K562 (cell line): Measurements from ENCODE around the gene SKAP1. TPM values are rescaled to one million over a fixed set of nuclear protein-coding genes. Genes with fewer than 3 reads are reported as not detected.
A peak's percentile ranks its signal among the peaks of the same experiment; 100 is the strongest.

Experiments
- ASH1L ChIP-seq: fragments of 450-650 bp; IDR thresholded peaks from 2 replicates; pipeline ENCODE4 v1.6.1; 2018; ENCODE audit warnings: borderline replicate concordance, mild to moderate bottlenecking, low read depth; ENCODE audit not compliant: partially characterized antibody
- CBFA2T2 ChIP-seq: fragments of 450-650 bp; conservative IDR thresholded peaks from 2 replicates; pipeline ENCODE4 v1.6.1; 2017; ENCODE audit warnings: mild to moderate bottlenecking
- CC2D1A ChIP-seq: fragments of 450-650 bp; IDR thresholded peaks from 2 replicates; pipeline ENCODE4 v1.6.1; 2017; ENCODE audit warnings: mild to moderate bottlenecking
- EGR1 ChIP-seq: fragments of 450-650 bp; conservative IDR thresholded peaks from 2 replicates; pipeline ENCODE4 v1.6.1; 2017; ENCODE audit warnings: mild to moderate bottlenecking
- EP400 ChIP-seq: fragments of 450-650 bp; IDR thresholded peaks from 2 replicates; pipeline ENCODE4 v1.6.1; 2017; ENCODE audit warnings: antibody characterized with exemption, mild to moderate bottlenecking, moderate library complexity
- ETV5 ChIP-seq: sonication (generic); formaldehyde crosslinking; IDR thresholded peaks from 2 replicates; pipeline ENCODE4 v1.4.0; 2020; ENCODE audit warnings: low read depth, mild to moderate bottlenecking, missing genetic modification reagents
- GABPA ChIP-seq: fragments of 200-800 bp; sonication (Bioruptor generic); conservative IDR thresholded peaks from 2 replicates; pipeline ENCODE4 v1.6.1; 2016; ENCODE audit warnings: low read depth, missing genetic modification characterization, missing compliant biosample characterization
- HDAC1 ChIP-seq, 2 experiments: fragments of 450-650 bp; IDR thresholded peaks; 2 replicates each; pipeline ENCODE4 v1.6.1; 2016 to 2017; ENCODE audit warnings: inconsistent platforms in 1 of 2, mild to moderate bottlenecking in 1 of 2, moderate library complexity in 1 of 2
- IFI16 ChIP-seq: fragments of 250-450 bp; sonication (Bioruptor Pico); IDR thresholded peaks from 2 replicates; pipeline ENCODE4 v2.1.2; 2022; ENCODE audit warnings: mild to moderate bottlenecking, inconsistent platforms
- MLLT1 ChIP-seq, 2 experiments: fragments of 450-650 bp; IDR thresholded peaks; 2 replicates each; pipeline ENCODE4 v1.6.1; 2016
- MTA2 ChIP-seq: fragments of 450-650 bp; IDR thresholded peaks from 2 replicates; pipeline ENCODE4 v1.6.1; 2016; ENCODE audit warnings: low read depth
- NBN ChIP-seq: fragments of 450-650 bp; IDR thresholded peaks from 2 replicates; pipeline ENCODE4 v1.6.1; 2016; ENCODE audit warnings: low read depth, mild to moderate bottlenecking
- NCOA1 ChIP-seq: fragments of 450-650 bp; IDR thresholded peaks from 2 replicates; pipeline ENCODE4 v1.6.1; 2016; ENCODE audit warnings: low read depth
- NFATC3 ChIP-seq: fragments of 450-650 bp; IDR thresholded peaks from 2 replicates; pipeline ENCODE4 v1.6.1; 2017; ENCODE audit warnings: mild to moderate bottlenecking
- NFE2 ChIP-seq: IDR thresholded peaks from 2 replicates; pipeline ENCODE4 v1.6.1; 2014; ENCODE audit warnings: antibody characterized with exemption, low read depth
- NFIC ChIP-seq: fragments of 450-650 bp; IDR thresholded peaks from 2 replicates; pipeline ENCODE4 v1.6.1; 2017; ENCODE audit warnings: mild to moderate bottlenecking, inconsistent platforms
- POLR3A ChIP-seq: IDR thresholded peaks from 2 replicates; pipeline ENCODE4 v1.6.1; 2011; ENCODE audit warnings: borderline replicate concordance, mild to moderate bottlenecking, moderate library complexity; ENCODE audit not compliant: insufficient read length, insufficient read depth; ENCODE audit errors: extremely low read depth
- RBM25 ChIP-seq: fragments of 200-400 bp; formaldehyde crosslinking; IDR thresholded peaks from 2 replicates; pipeline ENCODE4 v1.6.1; 2018; ENCODE audit warnings: low read length, low read depth, moderate library complexity; ENCODE audit not compliant: severe bottlenecking
- TEAD4 ChIP-seq, 2 experiments: sonication (generic) in 1 of 2; formaldehyde crosslinking in 1 of 2; IDR thresholded peaks; 2 replicates each; pipeline versions ENCODE4 v1.6.1 to v1.8.0; 2012 to 2022; ENCODE audit warnings: borderline replicate concordance in 1 of 2, inconsistent platforms in 1 of 2, low read length in 1 of 2, mild to moderate bottlenecking in 1 of 2, missing genetic modification reagents in 1 of 2
- YY1 ChIP-seq, 3 experiments: IDR thresholded peaks; 2 replicates each; pipeline ENCODE4 v1.6.1; 2011; ENCODE audit warnings: low read length in 2 of 3, mild to moderate bottlenecking in 2 of 3, moderate library complexity in 2 of 3, borderline replicate concordance in 1 of 3, control low read depth in 1 of 3, low read depth in 1 of 3; ENCODE audit not compliant: insufficient read depth in 3 of 3, insufficient replicate concordance in 2 of 3, control insufficient read depth in 1 of 3, insufficient read length in 1 of 3; ENCODE audit errors: extremely low read depth in 1 of 3
- ZMIZ1 ChIP-seq, 2 experiments: fragments of 150-350 bp in 1 of 2; IDR thresholded peaks; 2 replicates each; pipeline ENCODE4 v1.6.1; 2012 to 2016; ENCODE audit warnings: low read depth in 2 of 2, low read length in 2 of 2, mild to moderate bottlenecking in 1 of 2, moderate library complexity in 1 of 2
- ZNF512 ChIP-seq: IDR thresholded peaks from 2 replicates; pipeline ENCODE4 v1.6.1; 2016; ENCODE audit warnings: missing genetic modification characterization, missing compliant biosample characterization
- polyA plus RNA-seq, 8 experiments: library from polyadenylated mRNA; depleted of rRNA in 4 of 8; stranded (reverse) in 5 of 8; unstranded in 3 of 8; fragments of >200 nt; fragmentation: Nextera tagmentation in 2 of 8; fragmentation: Illumina TruSeq in 1 of 8; extraction: Ambion mirVana in 2 of 8; extraction: Trizol in 1 of 8; gene quantifications; 2 replicates each; pipeline versions ENCODE4 v1.2.1 to v1.2.3, GENCODE V29; 2011 to 2014; ENCODE audit warnings: inconsistent platforms in 1 of 8, missing spikeins in 1 of 8
- total RNA-seq, 7 experiments: library from RNA; depleted of rRNA in 6 of 7; stranded (reverse); fragments of >200 nt in 6 of 7; fragmentation: Illumina TruSeq in 2 of 7; extraction: Trizol in 2 of 7; gene quantifications; 2 replicates each; pipeline versions ENCODE4 v1.2.1 to v1.2.3, GENCODE V29; 2011 to 2021; ENCODE audit warnings: low replicate concordance in 1 of 7

The SKAP1 gene
- total and polyA plus RNA-seq, 9 of the 15 experiments (the other 6 are each of a cell fraction or from before 2014, with no cell fraction given) = 0.06 to 0.80 (median 0.10) TPM; not detected in 4

GRCh38 chr17:48442819-48443218 lies 12.8 kb upstream of the SKAP1 start (continued):
- TF ChIP-seq GABPA (tag) (peak; percentile 82), POLR3A (no peak), EP400 (peak; percentile 69; the same call in 1 of the 2 replicates), ZNF512 (tag) (no peak), NFE2 (peak; percentile 81), HDAC1 (IDR thresholded peaks at IDR 0.05) (peak in 1 of 2 experiments; percentile 84; a peak in 2 of 4 replicates), NCOA1 (peak; percentile 74; the same call in 1 of the 2 replicates), CC2D1A (peak; percentile 97), IFI16 (CRISPR knock-in tag) (no peak), ZMIZ1 (IDR thresholded peaks at IDR 0.05; ENCODE audit: low read depth in 2 of 2, low read length in 2 of 2) (peak in 1 of 2 experiments; percentile 30; a peak in 1 of 4 replicates), ETV5 (CRISPR knock-in tag) (peak; percentile 98), MLLT1 (IDR thresholded peaks at IDR 0.05) (0 out of 4 replicates have a peak, but pooled peaks have one; percentile 27 to 53), NFIC (peak; percentile 60; the same call in 1 of the 2 replicates), YY1 (IDR thresholded peaks at IDR 0.05; ENCODE audit: borderline replicate concordance in 1 of 3, control insufficient read depth in 1 of 3, extremely low read depth in 1 of 3, insufficient read depth in 3 of 3, insufficient read length in 1 of 3, insufficient replicate concordance in 2 of 3, low read depth in 1 of 3, low read length in 2 of 3) (peak in 1 of 3 experiments; percentile 71), CBFA2T2 (peak; percentile 85), TEAD4 (IDR thresholded peaks at IDR 0.05; ENCODE audit: low read length) (peak; percentile 70), TEAD4 (CRISPR knock-in tag; IDR thresholded peaks at IDR 0.05; ENCODE audit: borderline replicate concordance) (no peak), RBM25 (peak; percentile 60), EGR1 (0 out of 2 replicates have a peak, but pooled peaks have one; percentile 15), ASH1L (peak; percentile 15), NFATC3 (no peak), MTA2 (0 out of 2 replicates have a peak, but pooled peaks have one; percentile 38), NBN (peak; percentile 58; the same call in 1 of the 2 replicates)
